Measurements from ENCODE around the gene PEG3.

PEG3 gene

DNA sequence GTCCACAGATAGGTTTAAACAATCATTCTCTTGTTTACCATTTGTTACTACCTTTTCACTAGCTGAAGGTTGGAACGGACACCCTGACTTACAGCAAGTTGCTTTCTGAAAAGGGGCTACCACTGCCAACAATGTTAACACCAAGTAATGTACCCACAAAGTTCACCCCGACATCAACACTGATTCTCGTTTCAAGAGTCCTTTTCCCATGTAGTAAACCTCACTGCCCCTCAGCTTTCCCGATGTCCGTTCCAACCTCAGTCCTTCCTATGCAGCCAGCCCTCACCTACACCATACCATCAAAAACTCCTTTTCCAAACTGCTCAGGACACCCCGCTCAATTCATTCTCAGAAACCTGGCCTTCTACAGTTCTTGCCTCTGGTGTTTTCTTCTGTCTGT is 29.0 kb downstream of the PEG3 start:
- Histone ChIP-seq H3K27me3 (replicated peaks) (no peaks in the 10 kb centered on the region), H3K36me3 (replicated peaks) (no peaks in the 10 kb centered on the region), H3K4me3 (ENCODE audit: low read depth, low read length) (no peak overlapping the region), H3K27ac (no peak overlapping the region)
- no peak for DNase-seq
- in situ Hi-C loops (cut with HindIII; ENCODE audit: low pct_ligation_motif_present, low sequenced_read_pairs): no loop called here
- TF ChIP-seq, protein P1, sequence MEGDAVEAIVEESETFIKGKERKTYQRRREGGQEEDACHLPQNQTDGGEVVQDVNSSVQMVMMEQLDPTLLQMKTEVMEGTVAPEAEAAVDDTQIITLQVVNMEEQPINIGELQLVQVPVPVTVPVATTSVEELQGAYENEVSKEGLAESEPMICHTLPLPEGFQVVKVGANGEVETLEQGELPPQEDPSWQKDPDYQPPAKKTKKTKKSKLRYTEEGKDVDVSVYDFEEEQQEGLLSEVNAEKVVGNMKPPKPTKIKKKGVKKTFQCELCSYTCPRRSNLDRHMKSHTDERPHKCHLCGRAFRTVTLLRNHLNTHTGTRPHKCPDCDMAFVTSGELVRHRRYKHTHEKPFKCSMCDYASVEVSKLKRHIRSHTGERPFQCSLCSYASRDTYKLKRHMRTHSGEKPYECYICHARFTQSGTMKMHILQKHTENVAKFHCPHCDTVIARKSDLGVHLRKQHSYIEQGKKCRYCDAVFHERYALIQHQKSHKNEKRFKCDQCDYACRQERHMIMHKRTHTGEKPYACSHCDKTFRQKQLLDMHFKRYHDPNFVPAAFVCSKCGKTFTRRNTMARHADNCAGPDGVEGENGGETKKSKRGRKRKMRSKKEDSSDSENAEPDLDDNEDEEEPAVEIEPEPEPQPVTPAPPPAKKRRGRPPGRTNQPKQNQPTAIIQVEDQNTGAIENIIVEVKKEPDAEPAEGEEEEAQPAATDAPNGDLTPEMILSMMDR (IDR thresholded peaks at IDR 0.05; ENCODE audit: low read depth, low read length, missing control alignments): no peak

- TF ChIP-seq, protein P1 (IDR thresholded peaks at IDR 0.05; ENCODE audit: low read depth, low read length, missing control alignments): no peak
- Histone ChIP-seq H3K36me3 (replicated peaks) (no peaks in the 10 kb centered on the region), H3K4me3 (ENCODE audit: low read depth, low read length) (no peak overlapping the region), H3K27ac (no peak overlapping the region), H3K27me3 (replicated peaks) (no peaks in the 10 kb centered on the region)
- in situ Hi-C loops (cut with HindIII; ENCODE audit: low pct_ligation_motif_present, low sequenced_read_pairs): no loop called here
- no peak for DNase-seq
These were observed 30.3 kb downstream of the PEG3 start for GRCh38 chr19:56810260-56810659.

DNA sequence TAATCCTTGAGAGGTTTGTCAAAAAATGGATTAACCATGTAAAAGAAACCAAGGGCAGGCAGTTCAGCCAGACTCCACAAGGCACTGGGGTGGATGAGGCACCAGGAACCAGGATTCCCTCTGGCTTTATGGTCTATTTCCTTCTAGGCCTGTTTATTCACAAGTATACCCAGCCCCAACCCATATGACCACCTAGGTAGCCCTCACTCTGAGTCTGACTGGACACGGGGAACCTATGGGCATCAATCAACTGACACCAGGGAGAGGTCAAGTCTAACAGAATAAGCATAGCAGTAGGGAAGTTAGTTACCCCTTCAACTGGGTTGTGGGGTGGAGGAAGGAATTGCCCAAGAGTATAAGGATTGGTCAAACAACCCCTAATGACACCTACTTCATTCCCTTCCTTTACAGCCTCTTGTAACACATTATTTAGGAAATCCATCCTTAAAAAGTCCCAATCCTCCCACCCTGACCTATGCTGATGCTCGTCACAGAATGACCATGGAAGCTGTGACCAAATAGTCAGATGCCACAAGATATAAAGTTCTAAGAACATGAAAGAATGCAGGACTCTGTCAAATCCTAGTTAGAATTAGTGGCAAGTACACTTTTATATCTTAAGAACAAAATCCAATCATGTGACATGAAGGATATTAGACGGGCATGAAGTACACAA is 31.7 kb downstream of the PEG3 start:
- TF ChIP-seq, protein P1 (IDR thresholded peaks at IDR 0.05; ENCODE audit: low read depth, low read length, missing control alignments): no peak
- no peak overlapping the region for H3K4me3 ChIP-seq (ENCODE audit: low read depth, low read length)
- H3K27ac ChIP-seq: no peak overlapping the region
- no peaks in the 10 kb centered on the region for H3K36me3 ChIP-seq (replicated peaks)
- DNase-seq: no peak
- in situ Hi-C loops (cut with HindIII; ENCODE audit: low pct_ligation_motif_present, low sequenced_read_pairs): no loop called here
- H3K27me3 ChIP-seq (replicated peaks): no peaks in the 10 kb centered on the region

GRCh38 chr19:56806639-56807038 is 33.9 kb downstream of the PEG3 start:
- Histone ChIP-seq H3K27ac (no peak overlapping the region), H3K27me3 (replicated peaks) (no peaks in the 10 kb centered on the region), H3K4me3 (ENCODE audit: low read depth, low read length) (no peak overlapping the region), H3K36me3 (replicated peaks) (no peaks in the 10 kb centered on the region)
- DNase-seq: no peak
- TF ChIP-seq, protein P1 (IDR thresholded peaks at IDR 0.05; ENCODE audit: low read depth, low read length, missing control alignments): no peak
- in situ Hi-C loops (cut with HindIII; ENCODE audit: low pct_ligation_motif_present, low sequenced_read_pairs): no loop called here
